NCI-H748 (cell line): Measurements from ENCODE around the gene SRXN1.
"Not testable (repeated sequence)": the region's sequence is repeated elsewhere in the genome, so short reads cannot be mapped to it uniquely, and the experiment has no call there.

Experiments used
- DNase-seq: peaks from one replicate; lab custom pipeline; 2025; ENCODE audit not compliant: unreplicated experiment; lab: John Stamatoyannopoulos, UW

The SRXN1 gene

GRCh38 chr20:655726-656624 is 3.0 kb upstream of the SRXN1 start:
- DNase-seq, result no peak

- DNase-seq, result no peak
Observed at GRCh38 chr20:654417-654750, 1.4 kb upstream of the SRXN1 start.

GRCh38 chr20:653590-654416 is 803 bp upstream of the SRXN1 start:
- DNase-seq, result no peak

GRCh38 chr20:652615-653109 is 338 bp downstream of the SRXN1 start:
- DNase-seq, result no peak

GRCh38 chr20:651713-652614 is 1.0 kb downstream of the SRXN1 start:
- DNase-seq, result no peak

- no peak for DNase-seq
Observed at GRCh38 chr20:650954-651353, 2.0 kb downstream of the SRXN1 start.

GRCh38 chr20:650281-650680 is 2.7 kb downstream of the SRXN1 start:
- DNase-seq, result no peak

GRCh38 chr20:647479-648019 is 5.5 kb downstream of the SRXN1 start:
- DNase-seq, result no peak

- no peak for DNase-seq
Observed at GRCh38 chr20:646868-647233, 6.1 kb downstream of the SRXN1 start.

- DNase-seq, result no peak
Observed at GRCh38 chr20:646107-646867, 6.7 kb downstream of the SRXN1 start.

GRCh38 chr20:645318-646106 is 7.5 kb downstream of the SRXN1 start:
- DNase-seq, result peak; percentile 89

GRCh38 chr20:644692-645317 is 8.2 kb downstream of the SRXN1 start:
- DNase-seq, result no peak

- peak; percentile 61 for DNase-seq
Observed at GRCh38 chr20:642398-643174, 10.4 kb downstream of the SRXN1 start.

GRCh38 chr20:642013-642397 is 11.0 kb downstream of the SRXN1 start:
- not testable (repeated sequence) for DNase-seq

- DNase-seq, result peak; percentile 62
Observed at GRCh38 chr20:641516-641875, 11.5 kb downstream of the SRXN1 start.

GRCh38 chr20:640674-641515 is 12.1 kb downstream of the SRXN1 start:
- DNase-seq, result no peak

GRCh38 chr20:638579-638978 is 14.4 kb downstream of the SRXN1 start:
- no peak for DNase-seq
